NCI-H128 (cell line): Measurements from ENCODE around the gene CSTF3.
"Not testable (repeated sequence)": the region's sequence is repeated elsewhere in the genome, so short reads cannot be mapped to it uniquely, and the experiment has no call there.

Experiments used
- DNase-seq: peaks from one replicate; lab custom pipeline; 2025; ENCODE audit not compliant: unreplicated experiment; lab: John Stamatoyannopoulos, UW

The CSTF3 gene

DNA sequence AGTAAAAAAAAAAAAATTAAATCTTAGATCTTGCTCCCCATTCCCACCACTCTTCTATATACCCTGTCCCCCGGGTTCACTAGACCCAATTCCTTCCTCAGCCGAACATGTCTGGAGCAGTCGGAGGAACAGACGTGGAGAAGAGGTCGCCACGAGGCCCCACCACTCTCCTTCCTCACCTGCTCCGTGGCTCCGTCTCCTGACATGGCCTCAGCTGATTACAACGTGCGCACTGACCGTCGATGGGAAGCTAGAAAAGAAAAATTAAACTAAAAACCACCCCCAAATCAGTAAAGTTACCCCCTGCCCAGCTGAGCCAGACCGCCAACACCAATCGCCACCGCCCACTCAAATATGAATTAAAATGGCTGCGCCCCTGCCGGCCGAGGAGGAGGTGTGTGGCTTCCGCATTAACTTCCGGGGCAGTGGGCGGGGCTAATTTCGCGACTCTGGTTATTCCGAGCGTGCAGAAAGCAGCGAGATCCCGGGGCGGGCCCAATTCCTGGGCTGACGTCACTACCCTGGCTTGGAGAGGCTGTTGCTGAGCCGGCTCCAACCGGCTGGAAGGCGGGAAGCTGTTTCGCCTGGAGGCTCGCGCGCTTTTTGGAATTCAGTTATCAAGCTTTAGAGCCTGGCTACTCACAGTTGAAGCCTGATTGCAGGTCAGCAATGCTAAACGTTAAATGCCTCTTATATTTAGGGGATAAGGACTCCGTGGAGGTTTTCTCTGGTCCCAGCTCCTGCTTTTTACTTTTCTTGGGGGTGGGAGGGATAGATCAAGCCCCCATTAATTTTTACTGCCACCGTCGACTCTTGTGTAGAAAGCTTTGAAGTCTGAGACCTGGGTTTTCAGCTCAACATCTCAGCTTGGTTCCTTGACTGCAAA lies at the start of gene CSTF3:
TSS of gene CSTF3 (minus strand) at position 361 of the 886 bp plus-strand sequence. CDS start at position 206, 155 bp downstream.
- DNase-seq: peak; percentile 99

DNA sequence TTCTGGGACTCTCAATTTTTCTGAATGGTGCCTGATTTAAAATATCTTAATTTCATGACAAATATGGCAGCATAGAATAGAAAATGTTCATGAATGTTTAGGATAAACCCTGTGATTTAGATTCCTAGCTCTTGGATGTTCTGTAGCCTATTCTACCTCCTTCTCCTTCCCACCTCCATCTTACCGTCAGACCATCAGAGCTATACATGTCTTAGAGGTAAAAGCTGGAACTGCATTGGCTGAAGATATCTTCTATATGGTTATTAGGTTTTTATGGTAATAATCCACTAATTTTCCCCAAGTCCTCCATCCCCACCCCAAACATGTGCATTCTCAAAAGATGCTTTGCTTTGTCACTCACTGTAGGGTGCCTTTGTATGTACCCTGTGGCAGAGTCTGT lies 46.9 kb upstream of the CSTF3 start:
- DNase-seq: no peak

DNA sequence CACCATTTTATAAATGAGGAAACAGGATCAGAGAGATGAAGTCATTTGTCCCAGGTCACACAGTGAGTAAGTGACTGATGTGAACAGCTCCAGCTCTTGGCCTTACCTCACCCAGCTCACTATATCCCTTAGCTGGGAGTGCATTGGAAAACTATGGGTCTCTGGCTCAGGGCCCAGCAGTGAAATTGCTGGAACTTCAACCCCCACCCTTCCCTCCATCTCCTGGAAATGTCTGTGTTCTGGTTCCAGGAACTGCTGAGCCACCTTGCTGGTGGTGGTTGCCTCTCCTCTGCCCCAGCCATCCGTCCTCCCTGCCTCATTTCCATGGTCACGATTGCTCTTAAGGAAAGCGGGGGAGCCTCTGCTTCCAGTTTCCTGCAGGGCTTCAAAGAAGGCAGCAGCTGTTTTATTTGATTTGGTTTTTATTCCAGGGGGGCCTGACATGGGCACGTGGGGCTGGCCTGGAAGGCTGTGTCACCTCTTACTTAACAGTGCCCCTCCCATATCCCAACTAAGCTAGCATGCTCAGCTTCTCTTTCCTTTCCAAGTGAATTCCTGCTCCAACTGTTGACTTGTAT lies 46.2 kb upstream of the CSTF3 start:
- DNase-seq: no peak

DNA sequence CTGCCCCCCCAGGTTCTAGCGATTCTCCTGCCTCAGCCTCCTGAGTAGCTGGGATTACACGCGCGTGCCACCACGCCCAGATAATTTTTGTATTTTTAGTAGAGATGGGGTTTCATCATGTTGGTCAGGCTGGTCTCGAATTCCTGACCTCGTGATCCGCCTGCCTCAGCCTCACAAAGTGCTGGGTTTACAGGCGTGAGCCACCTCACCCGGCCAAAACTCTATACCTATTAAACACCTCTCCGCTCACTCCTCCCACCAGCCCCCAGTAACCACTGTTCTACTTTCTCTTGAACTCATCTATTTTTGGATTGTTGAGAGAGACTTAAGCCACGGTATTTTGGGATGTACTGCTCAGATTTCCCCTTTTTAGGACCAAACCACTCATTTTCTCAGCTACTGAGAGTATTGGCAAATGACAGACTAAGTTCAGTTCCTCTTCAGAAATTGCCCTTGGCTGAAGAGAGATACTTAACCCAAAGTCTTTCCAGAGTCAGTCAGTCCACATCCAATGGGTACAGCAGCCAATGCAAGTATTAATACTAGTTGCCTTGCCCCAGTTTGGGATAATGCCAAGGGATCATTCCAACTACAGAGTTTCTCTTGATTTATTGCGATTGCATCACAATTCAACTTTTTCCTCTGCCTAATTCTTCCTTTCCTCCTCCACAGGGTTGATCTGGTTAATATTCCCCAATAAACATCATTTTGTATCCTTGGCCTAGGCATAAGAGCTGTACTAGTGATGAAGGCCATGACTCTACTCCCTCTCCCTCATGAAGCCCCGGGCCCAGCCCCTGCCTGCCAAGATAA lies 36.8 kb upstream of the CSTF3 start:
- DNase-seq: no peak

DNA sequence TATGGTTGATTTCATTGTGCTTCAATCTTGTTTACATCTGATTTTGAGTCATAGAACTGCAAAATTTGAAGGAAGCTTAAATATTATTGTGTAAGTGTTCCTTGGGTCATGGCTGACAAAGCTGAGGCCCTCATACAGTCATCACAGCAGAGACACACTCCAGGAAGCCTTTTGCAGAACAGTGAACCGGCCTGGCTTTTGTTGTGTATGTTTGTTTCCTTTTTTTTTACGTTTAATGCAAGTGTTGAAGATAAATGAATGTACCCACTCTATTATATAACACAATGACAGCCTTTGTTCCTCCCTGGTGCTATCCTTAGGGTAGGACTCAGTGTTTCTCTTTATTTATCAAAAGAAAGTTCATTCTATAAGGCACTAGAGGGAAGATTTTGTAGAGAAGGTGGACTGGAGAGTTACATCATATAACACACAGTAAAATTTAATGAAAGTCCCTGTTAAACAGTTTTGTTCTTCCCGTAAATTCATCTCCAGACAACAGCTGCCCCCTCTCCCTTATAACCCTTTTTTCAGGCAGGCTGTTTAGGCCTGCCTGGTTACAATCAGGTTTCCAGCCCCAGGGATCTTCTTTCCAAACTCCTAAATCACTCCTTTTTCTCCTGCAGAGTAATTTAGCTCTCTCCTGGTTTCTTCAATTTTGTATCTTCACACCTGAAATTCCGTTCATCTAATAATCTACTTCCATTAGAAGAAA lies 34.3 kb upstream of the CSTF3 start:
- DNase-seq: no peak

DNA sequence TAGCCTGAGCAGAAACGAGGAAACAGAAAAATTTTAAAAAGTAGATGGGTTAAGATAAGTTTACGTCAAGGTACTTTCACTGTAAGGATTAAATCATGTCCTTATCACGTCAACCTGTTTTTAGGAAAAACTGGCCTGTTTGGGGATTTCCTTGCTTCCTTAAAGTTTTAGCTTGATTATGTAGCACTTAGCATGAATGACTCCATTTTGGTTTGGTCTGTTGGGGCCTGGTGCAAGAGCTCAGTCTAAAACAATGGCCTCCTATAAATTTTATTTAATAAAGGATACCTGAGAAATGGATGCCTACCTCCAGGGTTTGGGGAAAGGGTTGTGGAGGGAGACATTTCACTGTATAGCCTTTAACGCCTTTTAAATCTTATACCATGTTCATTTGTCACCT lies 33.2 kb upstream of the CSTF3 start:
- DNase-seq: no peak

DNA sequence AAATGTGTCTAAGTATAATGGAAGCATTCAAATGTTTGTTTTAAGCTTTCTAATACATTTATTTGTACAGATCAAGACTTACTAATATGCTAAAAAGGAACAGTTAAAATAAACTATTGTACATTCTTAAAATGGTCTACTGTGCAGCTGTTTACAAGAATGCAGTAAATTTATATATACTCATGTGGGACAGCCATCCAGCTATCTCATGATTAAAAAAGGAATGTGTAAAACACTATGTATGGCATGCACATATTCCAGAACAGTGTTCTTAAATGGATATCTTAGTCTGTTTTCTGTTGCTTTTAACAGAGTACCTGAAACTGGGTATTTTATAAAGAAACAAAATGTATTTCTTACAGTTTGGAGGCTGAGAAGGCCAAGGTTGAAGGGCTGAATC lies 30.2 kb upstream of the CSTF3 start:
- DNase-seq: no peak

DNA sequence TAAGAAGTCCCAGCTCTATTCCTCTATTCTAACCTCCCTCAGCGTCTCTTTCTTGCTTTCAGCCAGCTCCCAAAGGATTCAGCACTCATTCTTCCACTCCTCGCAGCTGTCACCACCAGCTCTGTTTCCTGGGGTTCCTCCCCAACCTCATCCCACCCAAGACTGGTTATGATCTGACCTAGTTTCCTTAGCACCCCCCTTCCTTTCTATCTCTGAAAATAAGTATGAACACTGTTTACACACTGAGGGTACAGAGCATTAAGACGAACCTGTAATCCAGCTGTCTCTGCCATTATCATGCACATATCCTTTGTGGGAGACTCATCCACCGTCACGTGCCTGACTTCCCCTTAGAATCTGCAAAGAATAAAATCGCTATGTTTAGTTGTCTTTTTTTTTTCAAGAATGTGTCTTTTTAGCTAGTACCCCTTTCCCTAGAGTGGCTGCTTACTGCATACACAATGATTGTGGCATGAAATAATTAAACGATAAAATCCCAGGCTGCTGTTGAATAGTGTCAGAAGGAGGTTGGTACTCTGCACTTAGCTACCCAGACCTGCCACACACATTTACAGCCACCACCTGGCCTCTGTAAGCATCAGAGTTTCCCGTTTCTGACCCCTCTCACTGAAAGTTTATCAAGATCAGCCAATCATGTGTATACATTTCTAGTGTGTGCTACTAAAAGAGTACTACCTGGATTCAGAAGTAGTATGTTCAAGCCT lies 26.9 kb upstream of the CSTF3 start:
- DNase-seq: no peak

DNA sequence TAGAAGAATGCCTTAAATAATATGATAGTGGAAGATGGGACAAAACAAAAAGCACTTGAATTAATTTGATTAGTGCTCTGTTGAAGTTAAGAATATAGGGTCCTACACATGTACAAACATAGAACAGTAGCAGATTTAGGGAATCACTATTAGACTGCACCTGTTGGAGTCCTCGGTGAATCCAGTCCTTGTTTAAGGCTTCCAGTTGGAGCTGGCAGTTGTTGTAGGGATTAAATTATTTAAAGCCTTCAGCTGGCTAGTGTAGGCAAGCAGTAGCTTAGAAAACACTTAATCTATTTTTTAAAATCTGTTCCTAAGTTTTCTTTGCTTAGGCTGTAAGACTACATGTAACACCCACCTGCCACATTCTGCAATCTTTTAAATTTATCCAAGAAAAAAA lies 24.5 kb upstream of the CSTF3 start:
- no peak for DNase-seq

DNA sequence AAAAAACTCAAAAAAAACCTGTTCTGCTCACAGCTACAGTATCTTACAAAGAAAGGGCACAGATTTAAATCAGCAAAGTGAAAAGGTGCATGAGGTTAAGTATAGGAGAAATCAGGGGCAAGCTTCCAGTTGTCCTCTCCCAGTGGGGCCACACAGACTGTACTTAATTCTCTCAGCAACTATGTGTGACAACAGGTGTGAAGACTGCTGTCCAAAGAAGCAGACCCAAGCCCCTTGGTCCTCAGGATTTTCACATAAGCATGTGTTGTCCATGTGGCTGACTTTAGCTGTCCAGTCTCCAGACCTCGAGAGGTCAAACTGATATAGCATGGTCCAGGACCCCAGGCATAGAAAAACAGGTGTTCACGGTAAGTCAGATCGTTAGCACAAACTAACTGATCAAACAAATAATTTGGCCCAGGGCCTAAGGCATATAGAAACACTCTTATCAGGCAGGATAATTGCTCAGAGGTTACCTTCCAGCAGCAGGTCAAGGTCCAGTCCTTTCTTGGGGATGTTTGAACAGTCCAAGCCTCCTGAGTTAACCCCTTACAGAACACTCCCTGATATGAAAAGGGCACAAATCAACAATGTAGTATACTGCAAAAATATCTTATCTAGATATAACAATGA lies 21.1 kb upstream of the CSTF3 start:
- DNase-seq: no peak

DNA sequence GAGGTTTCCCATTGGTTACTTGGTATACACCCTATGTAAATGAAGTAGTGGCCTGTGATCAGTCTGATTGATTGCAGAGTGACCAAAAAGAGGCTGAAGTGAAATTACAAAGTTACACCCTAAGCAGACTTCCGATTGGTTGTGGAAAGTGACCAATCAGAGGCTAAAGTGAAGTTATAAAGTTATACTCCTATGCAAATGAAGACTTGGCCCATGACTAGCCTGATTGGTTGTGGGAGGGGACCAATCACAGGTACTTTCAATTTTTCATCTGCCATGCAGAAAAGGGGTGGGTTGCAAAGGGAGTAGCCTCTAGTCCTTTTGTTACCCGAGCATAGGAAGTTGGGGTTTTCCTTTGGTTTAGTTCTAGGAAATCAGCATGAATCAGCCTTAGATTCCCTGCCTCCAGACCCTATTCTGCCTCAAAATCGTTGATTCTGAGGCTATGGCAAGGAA lies 18.1 kb upstream of the CSTF3 start:
- no peak for DNase-seq

DNA sequence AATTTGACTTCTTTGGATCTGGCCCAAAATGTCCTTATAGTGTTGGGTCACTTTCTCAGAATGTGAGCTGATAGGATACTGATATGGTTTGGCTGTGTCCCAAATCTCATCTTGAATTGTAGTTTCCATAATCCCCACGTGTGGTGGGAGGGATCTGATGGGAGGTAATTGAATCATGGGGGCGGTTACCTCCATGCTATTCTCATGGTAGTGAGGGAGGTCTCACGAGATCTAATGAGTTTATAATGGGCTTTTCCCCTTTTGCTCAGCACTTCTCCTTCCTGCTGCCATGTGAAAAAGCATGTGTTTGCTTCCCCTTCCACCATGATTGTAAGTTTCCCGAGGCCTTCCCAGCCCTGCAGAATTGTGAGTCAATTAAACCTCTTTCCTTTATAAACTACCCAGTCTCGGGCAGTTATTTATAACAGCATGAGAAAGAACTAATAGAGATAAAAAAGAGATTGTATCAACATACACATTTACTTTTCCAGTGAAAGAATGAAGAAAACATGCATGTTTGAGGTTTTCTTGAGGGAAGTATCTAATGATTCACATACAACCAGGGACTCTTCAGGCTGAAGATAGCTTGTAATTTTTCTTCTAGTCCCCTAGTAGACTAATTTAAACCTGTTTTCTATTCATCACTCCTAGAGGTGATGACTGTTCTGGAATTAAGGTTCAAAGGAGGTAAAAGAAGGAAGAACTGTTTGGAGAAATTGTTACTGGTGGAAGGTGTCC lies 17.3 kb upstream of the CSTF3 start:
- no peak for DNase-seq

DNA sequence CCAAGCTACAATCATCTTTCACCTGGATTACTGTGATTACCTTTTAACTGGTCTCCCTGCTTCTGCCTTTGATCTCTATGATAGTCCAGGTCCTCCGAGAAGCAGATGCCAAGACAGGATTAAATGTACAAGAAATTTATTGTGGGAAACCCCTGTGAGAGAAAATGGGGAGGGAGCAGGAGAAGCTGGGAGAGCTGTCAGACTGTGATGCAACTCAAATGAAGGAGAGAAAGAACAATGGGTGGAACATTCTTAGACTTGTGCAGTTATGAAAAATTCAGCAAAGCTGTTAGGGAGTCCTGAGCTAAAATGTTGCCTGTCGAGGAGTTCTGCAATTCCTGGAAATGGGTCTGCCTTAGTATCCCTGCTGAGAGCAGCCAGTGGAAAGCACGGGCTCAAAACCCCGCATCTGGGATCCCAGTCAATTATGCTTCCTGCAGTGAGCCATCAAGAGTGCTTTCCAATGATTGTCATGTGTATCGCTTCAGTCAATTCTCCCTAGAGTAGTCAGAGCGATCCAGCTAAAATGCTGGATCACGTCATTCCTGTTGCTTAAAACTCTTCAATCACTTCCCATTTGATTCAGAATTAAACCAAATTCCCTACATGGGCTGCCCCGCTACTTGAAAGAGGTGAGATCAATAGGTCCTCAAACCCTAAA lies 16.5 kb upstream of the CSTF3 start:
- no peak for DNase-seq

DNA sequence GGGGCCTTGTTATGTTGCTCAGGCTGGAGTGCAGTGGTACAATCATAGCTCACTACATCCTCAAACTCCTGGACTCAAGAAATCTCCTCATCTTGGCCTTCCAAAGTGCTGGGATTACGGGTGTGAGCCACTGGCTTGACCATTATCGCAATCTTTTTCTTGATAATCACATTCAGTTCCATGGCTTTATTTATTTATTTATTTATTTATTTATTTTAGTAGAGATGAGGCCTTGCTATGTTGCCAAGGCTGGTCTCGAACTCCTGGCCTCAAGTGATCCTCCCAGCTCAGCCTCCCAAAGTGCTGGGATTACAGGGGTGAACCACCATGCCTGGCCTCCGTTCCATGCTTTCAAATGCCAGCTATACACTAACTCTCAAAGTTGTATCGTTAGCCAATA lies 15.5 kb upstream of the CSTF3 start:
- DNase-seq: not testable (repeated sequence)

DNA sequence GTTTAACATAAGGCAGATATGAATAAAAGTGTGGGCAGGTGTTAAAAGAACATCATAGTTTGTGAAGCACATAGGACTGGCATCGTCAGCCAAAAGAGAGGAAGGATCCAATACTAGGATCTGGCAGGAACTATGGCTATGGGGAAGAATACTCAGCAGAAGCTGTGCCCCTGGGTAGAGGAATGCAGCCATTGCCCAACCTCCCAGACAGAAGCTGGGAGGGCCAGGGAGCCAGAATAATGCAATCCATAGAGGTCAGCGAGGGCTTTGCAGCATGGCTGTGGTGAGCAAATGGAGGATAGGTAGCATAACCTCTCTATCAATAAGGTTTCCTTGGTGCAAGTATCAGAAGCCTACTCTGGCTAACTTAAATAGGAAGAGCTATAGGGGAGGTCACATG lies 11.7 kb upstream of the CSTF3 start:
- no peak for DNase-seq

DNA sequence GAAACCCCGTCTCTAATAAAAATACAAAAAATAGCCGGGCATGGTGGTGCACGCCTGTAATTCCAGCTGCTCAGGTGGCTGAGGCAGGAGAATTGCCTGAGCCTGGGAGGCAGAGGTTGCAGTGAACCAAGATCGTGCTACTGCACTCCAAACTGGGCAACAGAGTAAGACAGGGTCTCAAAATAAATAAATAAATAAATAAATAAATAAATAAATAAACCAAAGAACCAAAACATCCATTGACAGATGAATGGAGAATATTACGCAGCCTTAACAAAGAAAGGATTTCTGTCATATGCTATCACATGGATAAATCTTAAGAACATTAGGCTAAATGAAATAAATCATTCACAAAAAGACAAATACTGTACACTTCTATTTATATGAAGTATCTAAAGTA lies 11.1 kb upstream of the CSTF3 start:
- DNase-seq: no peak

DNA sequence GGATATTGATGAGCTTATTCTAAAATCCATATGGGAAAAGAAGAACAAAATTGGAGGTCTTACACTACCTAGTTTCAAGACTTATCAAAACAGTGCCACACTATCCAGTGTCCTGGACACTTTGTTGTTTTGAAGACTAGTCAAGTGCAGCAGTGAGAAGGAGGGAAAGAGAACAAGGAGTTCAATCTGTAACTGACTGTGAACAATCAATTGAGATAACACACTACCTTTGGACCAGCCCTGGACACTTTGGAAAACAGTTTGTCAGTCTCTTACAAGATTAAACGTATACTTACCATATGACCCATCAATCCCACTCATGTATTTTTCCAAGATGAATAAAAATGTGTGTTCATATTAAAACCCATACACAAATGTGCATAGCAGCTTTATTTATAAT lies 10.0 kb upstream of the CSTF3 start:
- DNase-seq: no peak

DNA sequence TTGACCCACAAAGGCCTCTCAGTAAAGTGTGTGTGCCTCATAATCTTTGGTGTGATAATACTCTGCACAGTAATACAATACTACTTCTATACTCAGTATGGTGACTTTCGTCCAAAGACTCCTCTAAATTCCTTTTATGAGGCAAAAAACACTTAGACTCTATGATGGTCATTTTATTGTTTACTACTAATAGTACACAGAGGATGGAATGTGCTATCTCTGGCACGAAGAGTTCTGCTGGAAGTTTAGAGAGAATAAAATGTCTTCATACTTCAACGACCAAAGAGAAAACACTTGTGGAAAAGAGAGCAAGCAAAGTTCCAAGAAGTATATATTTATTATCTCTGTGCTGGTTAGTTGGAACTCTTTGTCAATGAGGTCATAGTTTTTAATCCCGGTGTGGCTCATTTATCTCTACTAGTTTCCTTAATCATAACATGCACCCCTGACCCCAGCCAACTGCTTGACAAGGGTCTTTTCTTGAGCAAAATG lies 7.5 kb upstream of the CSTF3 start:
- no peak for DNase-seq

DNA sequence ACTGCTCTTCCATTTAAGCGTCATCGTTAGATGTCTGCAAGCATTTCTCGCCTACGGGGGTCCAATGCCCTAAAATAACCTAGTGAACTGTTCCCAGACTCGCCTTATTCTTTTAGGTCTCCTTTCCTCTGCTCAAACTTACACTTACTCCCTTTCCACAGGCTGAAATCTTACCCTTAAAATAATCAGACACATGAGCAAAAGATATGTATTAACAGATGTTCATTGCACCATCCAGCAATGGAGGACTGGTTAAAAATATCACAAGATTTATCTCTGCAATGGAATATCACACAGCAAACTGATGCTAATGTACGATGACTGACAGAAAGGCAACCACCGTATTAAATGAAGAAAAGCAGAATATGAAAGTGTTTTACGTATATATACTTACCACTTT lies 1.6 kb upstream of the CSTF3 start:
- no peak for DNase-seq
